Fibroblast of mammary gland (primary cell): Measurements from ENCODE around the gene EIF5B.

ENCODE experiments used
- DNase-seq: peaks from one replicate; pipeline ENCODE4 v3.0.0-alpha.2; 2010; ENCODE audit warnings: low read depth
- H3K4me3 ChIP-seq: 2 replicates; pipeline ENCODE4 v1.5.1; 2011; ENCODE audit warnings: low read depth, mild to moderate bottlenecking, low read length, moderate library complexity; ENCODE audit not compliant: control insufficient read depth
- TF ChIP-seq, protein P1 (sequence below): conservative IDR thresholded peaks from 2 replicates; pipeline ENCODE4 v1.5.1; 2011; ENCODE audit warnings: low read depth, low read length, inconsistent platforms; ENCODE audit not compliant: control insufficient read depth, insufficient read depth

Gene EIF5B

DNA sequence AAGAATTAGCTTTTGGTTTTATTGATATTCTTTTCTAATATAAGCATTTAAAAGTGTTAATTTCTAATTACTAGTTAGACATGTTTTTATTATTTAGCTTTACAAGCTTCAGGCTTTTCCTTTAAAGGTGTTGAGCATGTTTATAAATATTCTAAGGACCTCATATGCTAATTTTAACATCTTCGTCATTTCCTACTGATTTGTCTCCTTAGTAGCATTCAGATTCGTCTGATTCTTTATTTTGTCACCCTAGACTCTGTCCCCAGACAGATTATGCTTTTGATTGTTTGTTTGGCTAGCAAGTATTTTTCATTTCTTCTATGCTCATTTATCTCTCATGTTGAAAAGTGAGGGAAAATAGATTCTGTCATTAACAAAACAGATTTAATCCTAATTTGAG is 51.7 kb downstream of the EIF5B start:
- no peak overlapping the region for H3K4me3 ChIP-seq
- DNase-seq, result no peak
- TF ChIP-seq, protein P1, sequence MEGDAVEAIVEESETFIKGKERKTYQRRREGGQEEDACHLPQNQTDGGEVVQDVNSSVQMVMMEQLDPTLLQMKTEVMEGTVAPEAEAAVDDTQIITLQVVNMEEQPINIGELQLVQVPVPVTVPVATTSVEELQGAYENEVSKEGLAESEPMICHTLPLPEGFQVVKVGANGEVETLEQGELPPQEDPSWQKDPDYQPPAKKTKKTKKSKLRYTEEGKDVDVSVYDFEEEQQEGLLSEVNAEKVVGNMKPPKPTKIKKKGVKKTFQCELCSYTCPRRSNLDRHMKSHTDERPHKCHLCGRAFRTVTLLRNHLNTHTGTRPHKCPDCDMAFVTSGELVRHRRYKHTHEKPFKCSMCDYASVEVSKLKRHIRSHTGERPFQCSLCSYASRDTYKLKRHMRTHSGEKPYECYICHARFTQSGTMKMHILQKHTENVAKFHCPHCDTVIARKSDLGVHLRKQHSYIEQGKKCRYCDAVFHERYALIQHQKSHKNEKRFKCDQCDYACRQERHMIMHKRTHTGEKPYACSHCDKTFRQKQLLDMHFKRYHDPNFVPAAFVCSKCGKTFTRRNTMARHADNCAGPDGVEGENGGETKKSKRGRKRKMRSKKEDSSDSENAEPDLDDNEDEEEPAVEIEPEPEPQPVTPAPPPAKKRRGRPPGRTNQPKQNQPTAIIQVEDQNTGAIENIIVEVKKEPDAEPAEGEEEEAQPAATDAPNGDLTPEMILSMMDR, result no peak

DNA sequence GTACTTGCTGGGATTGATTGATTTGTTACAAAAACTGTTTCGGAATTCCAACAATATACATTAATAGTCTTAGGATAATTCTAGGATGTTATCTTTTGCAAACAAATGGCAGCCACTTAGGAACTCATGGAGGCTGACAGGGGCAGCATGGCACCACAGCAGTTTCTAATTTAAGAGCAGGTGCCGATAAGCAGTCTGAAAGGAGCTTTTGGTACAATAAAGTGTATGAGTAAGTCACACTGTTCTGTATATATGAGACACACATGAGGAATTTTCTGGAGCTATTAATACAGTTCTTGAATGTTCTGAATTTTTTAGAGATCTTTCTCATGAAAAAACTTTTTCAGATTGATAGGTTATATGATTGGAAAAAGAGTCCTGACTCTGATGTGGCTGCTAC is 52.2 kb downstream of the EIF5B start:
- DNase-seq, result peak; percentile 44
- TF ChIP-seq, protein P1, result no peak
- no peak overlapping the region for H3K4me3 ChIP-seq

DNA sequence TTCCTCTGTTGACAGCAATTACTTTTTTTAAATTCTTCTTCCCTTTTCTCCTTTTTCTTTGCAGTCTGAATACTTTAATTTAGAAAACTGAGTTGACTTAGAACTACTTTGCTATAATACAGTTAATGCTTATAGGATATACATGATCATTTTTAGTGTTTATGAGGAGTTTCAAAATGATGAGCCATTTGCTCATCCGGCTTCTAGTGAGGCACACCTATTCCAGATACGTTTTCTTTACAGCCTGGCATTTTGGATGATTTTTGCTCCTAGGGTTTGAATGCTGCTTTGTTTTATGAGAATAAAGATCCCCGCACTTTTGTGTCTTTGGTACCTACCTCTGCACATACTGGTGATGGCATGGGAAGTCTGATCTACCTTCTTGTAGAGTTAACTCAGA is 52.8 kb downstream of the EIF5B start:
- no peak overlapping the region for H3K4me3 ChIP-seq
- DNase-seq, result peak; percentile 26
- TF ChIP-seq, protein P1, result no peak

DNA sequence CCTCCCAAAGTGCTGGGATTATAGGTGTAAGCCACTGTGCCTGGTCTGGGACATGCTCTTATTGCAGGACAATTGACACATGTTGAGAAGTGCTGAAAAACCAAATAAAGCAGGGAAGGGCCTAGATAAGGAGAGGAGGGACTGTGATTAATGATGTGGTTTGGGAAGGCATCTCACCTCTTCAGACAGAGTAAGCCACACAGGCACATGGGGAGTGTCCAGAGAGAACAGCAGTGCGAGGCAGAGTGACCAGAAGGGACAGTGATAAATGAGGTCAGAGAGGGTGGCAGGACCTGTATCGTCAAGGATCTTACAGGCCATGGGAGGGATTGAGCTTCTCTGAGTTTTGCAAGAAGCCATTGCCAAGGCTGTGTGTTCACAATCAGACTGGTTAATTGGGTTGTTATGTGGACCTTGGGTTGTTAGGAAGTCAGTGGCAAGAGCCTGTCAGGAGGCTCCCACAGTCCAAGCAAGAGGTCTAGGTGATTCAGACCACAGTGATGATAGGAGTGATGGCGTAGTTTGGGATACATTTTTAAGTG is 58.5 kb downstream of the EIF5B start:
- DNase-seq, result no peak
- no peak overlapping the region for H3K4me3 ChIP-seq
- TF ChIP-seq, protein P1, result no peak

DNA sequence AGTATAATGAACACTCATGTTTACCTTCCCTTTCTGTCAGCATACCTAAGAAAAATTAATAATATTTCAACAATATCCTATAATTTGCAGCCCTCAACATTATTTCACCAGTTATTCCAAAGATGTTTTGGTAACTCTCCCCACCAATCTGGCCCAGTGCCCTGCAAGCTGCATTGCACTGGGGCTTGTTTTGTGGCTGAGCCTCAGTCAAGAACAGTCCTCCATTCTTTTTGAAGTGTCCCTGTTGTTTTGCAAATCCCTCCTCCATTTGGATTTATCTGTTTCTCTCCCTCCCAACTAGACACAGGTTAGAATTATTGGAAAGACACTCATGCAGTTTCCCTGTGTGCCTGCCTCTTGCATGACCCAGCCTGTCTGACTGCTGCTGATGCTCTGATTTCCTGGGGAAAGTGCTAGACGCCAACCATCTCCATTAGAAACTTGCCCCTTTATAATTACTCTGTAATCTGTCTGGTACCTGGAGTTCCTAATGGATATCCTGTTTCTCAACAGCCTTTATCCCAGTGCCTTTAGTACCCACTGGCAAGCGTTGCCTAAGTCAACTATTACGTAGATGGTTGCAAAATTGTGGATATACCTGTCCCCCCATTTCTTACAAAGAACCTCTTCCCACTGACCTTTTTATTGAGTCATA is 60.2 kb downstream of the EIF5B start:
- H3K4me3 ChIP-seq, result no peak overlapping the region
- DNase-seq, result no peak
- TF ChIP-seq, protein P1, result no peak

DNA sequence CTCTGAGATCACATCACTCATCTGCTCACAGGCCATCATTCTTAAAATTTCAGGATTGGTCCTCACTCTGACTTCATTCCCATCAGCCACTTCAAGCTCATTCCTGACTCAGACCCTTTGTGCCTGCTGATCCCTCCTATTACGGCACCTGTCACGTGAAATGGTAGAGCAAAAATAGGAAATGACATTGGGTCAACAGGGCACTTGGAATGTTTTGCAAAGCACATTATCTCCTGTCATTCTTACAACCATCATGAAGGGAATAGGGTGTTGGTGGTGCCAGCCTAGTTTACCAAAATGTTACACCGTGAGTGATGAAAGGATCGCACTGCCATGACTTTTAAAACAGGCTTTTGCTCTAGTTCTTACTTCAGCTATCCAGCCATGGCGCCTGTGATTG is 61.1 kb downstream of the EIF5B start:
- H3K4me3 ChIP-seq, result no peak overlapping the region
- TF ChIP-seq, protein P1, result no peak
- no peak for DNase-seq

DNA sequence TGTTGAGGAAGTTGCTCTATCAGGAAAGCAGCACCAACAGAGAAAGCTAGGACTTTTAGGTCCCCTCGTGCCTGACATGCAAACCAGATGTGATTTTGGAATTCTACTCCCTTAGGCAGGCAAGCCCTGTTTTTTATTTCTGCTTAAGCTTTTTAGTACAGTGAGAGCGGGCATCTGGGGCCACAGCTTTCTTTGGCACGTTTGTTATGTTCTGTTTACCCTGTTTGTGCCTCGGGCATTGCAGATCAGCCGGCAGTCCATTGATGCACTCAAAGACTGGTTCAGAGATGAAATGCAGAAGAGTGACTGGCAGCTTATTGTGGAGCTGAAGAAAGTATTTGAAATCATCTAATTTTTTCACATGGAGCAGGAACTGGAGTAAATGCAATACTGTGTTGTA is 61.9 kb downstream of the EIF5B start:
- no peak overlapping the region for H3K4me3 ChIP-seq
- DNase-seq, result no peak
- TF ChIP-seq, protein P1, result no peak
